A673 (cell line): Measurements from ENCODE around the gene BRWD1.

Experiments used
- CTCF ChIP-seq: fragments of 300-800, 200-600 bp; sonication (generic); conservative IDR thresholded peaks from 2 replicates; pipeline ENCODE4 v1.5.1; 2017; ENCODE audit warnings: low read depth, mild to moderate bottlenecking, antibody characterized with exemption, low read length, moderate library complexity, mixed read lengths
- EZH2 ChIP-seq: fragments of 200-600 bp; sonication (generic); IDR thresholded peaks from 2 replicates; pipeline ENCODE4 v1.6.1; 2017; ENCODE audit warnings: borderline replicate concordance, low read depth, mild to moderate bottlenecking, mixed read lengths, antibody characterized with exemption, low read length; ENCODE audit not compliant: poor library complexity, severe bottlenecking

- TF ChIP-seq CTCF (no peak), EZH2 (no peak)
Observed at GRCh38 chr21:39312112-39313041, 1.1 kb downstream of the BRWD1 start.
